Activated T-helper 1 cell treated with anti-CD3 and anti-CD28 coated beads, Interleukin-2, amount 50 U/mL, for 16 hours (primary cell): ENCODE data around the gene ADSS1.

ENCODE experiments used
- DNase-seq, 2 donors: peaks; one replicate each; pipeline ENCODE4 v3.0.0-alpha.2; 2020; ENCODE audit warnings: low read depth in 1 of 2, low spot score in 1 of 2

ADSS1 gene

DNA sequence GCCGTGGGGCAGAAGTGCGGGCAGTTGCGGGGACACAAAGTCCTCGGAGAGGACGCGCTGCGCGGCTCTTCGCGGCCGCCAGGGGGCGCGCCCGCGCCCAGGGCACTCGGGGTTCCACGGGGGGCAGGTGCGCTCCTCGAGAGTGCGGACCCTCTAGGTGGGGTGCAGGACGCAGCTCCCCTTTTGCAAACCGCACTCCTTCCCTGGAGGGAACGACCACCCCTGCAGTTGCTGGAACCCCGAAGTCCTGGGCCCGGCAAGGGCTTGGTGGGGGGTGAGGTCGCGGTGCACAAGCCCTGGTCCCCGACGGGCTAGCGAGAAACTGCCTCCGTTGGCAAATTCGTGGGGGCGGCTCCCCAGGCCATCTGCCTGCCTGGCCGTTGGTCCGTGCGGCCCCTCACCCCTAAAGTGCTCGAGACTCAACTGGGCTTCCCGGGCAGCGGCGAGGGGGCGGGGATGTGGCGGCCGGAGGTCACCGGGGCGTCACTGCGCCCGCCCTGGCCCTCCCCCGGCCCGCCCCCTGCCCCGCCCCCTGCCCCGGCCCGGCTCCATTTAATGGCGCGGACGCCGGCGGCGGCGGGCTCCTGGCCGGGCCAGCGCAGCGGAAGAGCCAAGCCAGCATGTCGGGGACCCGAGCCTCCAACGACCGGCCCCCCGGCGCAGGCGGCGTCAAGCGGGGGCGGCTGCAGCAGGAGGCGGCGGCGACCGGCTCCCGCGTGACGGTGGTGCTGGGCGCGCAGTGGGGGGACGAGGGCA is at the start of gene ADSS1:
ADSS1 (plus strand) TSS at position 579 of the 756 bp plus-strand sequence; CDS start at position 621, 42 bp downstream.
- peak; percentile 23 to 41 for DNase-seq

DNA sequence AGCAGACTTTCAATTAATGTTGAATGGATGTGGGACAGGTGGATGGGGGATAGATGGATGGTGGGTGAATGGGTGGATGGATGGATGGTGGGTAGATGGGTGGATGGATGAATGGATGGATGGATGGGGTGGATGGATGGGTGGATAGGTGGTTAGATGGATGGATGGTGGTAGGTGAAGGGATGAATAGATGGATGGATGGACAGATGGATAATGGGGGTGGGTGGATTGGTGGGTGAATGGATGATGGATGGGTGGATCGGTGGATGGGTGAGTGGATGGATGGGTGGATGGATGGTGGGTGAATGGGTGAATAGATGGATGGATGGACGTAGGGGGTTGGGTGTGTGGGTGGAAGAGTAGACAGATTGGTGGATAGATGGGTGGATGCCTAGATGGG is 48.6 kb upstream of the ADSS1 start:
- no peak for DNase-seq

DNA sequence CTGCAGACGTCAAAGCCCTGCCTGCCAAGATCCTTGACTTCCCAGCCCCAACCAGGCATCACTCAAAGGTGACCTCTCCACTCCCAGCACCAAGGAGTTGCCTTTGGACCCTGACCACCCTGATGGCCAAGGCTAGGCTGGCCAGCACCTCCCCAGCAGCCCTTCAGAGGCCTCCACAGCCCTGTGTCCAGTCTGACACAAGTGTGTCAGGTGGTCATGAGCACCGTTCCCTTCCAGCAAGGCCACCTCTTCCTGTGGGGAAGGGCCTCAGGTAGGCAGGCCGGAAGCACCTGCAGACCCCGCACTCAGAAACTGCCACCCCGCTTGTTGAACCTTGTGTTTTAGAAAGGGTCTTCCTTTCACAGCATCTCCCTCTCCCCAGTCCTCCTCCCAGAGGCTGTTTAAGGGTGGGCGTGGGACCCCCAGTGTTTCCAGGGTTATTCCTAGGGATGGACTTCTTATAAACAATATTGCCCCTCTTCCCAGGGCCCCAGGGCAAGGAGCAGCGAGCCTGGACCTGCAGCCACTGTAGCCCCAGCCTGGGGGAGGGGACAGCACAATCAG is 47.8 kb upstream of the ADSS1 start:
- DNase-seq: no peak

GRCh38 chr14:104676694-104677511 is 47.1 kb upstream of the ADSS1 start:
- DNase-seq: peak in 1 of 2 donors; percentile 30

DNA sequence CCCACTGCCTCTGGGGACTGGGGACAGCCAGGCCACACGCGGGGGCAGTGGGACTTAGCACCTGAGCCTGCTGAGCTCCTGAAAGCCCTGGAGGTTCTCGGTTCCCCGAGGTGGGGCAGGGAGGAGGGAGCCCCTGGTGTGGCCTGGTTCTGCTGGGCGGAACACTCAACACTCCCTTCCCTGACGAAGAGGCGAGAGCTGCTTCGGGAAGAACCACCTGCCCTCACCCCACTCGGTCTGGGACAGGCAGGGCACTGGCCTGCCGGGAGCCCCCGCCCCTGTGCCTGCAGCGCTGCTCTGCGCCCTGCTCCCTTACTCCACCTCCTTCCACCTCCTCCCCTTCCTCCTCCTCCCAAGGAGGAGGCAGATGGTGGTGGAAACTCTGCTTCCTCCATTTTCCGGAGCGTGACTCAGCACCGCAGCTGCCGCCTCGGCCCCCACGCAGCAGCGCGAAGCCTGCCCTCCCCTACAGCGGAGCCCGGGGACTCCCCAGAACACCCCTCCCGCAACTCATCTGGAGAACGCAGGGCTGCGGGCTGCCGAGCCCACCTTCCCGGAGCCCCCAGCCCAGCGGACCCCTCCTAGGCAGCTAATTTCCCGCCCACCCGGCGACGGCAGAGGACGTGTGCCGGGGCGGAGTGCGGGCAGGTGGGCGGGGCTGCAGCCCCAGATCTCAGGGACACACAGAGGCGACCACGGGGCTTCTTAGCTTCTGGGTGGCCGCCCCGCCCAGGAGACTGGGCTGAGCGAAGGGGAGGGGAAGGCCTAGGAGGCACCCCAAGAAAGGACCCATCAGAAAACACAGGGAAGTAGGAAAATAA is 46.3 kb upstream of the ADSS1 start:
- DNase-seq: peak; percentile 38 to 70

DNA sequence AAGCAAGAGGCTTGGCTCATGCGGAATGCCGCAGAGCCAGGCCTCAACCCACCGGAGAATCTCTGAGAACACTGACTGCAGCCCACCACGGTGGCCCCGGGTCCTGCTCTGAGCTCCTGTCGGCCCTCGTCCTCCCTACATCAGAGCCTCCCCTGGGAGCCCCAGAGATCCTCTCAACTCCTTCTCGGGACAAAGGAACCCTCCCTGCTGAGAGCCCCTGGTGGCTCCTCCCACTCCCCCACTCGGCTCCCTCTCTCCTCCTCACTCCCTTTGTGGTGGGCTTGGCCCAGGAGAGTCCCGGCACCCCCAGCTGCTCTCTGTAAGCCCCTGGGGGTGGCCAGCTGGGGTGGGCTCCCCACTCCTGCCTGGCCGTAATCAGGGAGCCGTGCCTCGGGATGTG is 45.7 kb upstream of the ADSS1 start:
- no peak for DNase-seq

DNA sequence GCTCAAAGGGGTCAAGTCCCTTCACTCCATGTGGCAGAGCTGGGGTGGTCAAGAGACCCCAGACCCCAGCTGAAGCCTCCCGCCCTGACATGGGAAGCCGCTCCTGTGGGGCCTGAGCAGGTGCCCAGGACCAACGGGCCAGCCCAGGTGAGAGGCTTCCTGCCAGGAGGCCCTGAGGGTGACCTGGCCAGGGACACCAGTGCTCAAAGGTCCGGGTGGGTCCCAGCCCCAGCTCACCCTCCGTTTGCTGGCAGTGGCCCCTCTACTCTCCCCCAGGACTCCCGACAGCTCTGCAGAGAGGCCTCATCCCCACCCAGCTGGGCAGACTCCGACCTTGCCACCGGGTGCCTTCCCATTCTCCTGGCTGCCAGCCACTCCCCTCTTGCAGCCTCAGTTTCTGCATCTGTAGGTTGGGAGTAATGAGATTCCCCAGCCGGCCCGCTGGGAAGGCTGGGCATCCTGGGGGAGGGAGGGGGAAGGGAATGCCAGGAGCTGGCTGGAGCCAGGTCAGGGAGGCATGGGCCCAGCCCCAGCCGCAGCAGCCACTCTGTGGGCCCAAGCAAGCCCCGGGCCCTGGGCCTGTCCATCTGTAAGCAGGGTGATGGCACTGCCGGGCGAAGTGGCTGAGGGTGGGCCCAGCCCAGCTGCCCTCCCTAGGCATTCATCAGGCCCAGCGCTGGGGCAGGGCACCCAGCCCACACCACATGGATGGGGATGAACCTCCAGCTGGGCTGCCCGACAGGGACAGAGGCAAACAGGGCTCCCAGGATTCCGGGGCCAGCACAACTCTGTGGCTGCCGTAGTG is 44.9 kb upstream of the ADSS1 start:
- DNase-seq: no peak

DNA sequence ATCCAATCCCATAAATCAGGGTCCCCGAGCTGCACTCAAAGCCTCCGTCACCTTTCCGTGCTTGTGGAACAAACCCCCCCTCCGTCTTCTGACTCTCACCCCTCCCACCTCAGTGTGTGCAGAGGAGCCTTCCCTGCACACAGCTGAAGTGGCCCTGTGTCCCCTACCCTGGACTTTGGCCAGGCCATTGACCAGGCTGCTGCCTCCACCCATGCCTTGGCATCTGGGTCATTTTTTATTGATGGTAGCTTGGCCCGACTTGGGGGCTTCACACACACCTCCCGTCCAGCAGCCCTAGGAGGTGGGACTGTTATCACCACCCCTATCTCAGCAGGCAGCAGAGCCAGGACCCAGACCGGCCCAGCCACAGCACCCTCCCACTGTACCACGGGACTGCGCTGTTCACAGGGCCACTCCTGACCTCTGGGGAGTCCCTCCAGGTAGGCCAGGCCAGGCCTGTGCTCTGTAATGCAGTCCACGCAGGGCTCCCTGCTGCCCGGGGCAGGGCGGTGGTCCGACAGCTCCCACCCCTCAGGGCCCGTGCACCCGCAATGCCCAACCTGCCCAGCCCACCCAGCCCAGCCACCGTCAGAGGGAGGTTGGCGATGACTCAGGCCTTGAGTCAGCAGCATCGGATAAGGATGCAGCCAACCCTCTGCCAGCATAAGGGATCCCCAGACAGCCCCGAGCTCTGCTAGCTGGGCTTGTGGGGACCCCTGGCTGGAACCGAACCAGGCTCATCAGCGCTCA is 43.8 kb upstream of the ADSS1 start:
- no peak for DNase-seq

DNA sequence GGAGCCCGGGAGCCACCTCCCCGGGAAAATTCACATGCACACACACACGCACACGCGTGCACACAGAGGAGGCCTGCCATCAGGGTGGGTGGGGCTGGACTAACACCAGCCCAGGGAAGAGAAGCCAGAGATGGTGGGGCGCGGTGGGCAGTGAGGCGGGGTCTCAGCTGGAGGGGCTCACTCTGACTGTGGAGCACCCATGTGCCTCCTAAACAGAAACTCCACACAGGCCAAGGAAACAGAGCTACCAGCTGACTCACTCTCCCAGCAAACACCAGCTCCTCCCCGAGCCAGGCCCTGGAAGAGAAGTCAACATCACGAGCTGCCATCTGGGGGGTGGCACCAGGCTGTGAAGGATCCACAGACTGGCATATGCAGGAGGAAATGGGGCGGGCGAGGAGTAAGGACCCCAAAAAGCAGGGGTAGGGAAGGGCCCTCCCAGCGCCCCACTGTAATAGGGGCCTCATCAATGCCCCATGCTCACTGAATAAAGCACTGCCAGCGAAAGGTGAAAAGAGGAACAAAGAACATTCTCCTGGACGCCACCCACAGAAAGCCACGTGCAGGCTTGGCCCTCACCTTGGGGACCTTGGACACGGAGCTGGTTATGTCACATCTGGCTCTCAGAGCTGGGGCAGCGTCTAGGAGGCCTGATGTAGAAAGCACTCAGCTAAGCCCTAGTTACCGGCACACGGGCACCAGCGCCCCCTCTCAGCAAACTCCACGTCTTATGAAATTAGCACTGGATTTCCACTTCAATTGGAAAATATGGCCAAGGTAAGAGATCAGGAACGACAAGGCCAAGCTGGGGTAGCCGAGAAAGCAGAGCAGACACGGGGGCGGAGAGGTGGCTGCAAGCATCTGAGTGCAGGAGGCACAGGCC is 43.0 kb upstream of the ADSS1 start:
- no peak for DNase-seq

GRCh38 chr14:104681689-104682074 is 42.3 kb upstream of the ADSS1 start:
- DNase-seq: no peak

DNA sequence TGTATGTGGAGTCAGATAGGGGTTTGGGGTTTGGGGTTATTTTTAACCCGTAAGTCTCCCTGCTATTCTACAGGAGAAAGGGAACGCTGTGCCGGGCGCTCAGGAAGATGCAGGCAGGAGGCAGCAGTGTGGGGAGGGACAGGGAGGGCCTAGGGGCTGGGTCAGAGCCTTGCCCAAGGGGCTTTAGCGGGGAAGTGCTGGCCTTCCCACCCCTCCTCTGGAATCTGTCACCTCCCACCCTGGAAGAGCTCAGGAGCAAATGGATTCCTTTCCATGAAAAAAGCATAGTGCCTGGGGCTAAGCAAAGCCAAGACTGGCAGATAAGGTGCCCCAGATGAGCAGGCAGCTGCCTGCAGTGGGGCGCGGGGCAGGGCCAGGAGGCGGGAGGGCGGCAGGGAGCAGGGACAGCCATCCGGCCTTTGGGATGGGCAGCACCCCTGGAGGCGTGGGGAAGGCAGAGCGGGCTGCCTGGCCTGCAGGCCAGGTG is 41.9 kb upstream of the ADSS1 start:
- DNase-seq: no peak

DNA sequence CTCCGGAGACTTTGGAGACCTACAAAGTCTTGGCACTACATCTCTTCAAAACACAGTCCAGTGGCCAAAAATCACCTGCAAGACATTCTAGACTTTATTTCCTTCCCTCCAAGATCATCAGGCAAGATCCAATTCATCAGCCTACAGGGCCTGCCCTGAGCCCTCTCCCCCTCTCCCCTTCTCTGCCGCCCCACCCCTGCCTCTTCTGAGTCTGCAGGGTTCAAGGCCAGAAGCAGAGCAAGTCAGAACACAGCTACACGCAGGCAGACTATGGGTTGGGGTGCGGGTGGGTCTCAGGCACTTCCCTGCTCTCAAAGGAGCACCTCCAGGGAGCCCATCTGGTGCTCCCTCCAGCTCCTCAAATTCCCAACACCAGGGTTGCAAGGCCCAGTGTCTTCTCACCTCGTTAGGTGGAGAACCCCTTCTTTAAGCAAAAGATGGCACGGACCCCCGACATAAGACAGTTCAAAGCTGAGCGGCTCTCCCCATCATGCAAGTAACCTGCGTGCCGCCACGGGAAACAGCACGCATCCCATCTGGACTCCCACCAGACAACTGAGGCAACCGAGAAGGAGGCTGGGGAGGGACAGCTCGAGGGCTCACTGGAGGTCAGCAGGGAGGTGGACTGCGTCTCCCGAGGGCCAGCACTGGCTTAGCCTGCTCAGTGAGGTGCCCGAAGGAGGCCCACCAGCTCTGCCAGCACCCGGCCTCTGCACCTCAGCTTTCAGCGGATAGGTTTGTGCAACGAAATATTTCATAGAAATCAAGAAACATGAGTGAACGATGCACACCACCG is 40.2 kb upstream of the ADSS1 start:
- DNase-seq: no peak

- DNase-seq: no peak
Measured at GRCh38 chr14:104684449-104684821, 39.6 kb upstream of the ADSS1 start.

- DNase-seq: no peak
Measured at GRCh38 chr14:104685216-104685997, 38.6 kb upstream of the ADSS1 start.

GRCh38 chr14:104685998-104686610 is 37.9 kb upstream of the ADSS1 start:
- DNase-seq: no peak

DNA sequence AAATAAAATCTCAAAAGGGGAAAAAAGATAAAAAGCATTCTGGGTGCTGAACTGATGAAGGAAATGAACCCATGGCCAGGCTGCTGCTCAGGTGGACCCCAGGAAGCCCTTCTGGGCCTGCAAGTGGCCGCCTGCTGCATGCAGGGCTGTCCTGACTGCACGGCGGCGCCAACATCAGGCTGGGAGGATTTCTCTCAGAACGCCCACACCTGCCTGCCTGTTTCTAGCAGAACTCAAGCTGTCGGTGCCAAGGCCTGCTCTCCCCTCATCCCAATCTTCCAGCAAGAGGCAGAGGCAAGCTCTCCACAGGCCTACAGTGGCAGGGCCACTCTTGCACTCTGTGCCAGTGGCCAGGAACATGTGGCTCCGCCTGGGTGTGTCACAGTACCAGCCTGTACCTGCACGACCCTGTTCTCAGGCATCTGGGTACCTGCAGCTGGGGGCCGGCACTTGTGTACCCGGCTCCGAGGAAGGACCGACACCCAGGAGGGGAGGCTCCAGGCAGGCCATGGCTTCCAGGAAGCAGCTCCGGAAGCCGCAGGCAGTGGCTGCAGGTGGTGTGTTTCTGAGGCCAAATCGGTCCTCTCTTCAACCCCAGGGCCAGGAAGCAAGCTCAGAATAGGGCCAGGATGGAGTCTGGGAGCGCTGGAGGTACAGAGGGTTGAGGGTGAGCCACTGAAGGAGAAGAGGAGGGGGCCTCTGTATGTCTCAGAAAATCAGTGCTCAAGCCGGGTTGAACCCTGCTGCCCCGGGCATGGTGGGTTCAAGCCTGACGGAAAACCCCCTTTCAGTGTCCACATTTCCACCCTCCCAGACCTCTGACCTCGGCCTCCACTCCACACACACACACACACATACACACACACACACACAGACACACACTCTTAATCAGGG is 37.2 kb upstream of the ADSS1 start:
- no peak for DNase-seq
